HepG2 (cell line): Measurements from ENCODE around the gene HPCAL1. TPM values are rescaled to one million over a fixed set of nuclear protein-coding genes. Genes with fewer than 3 reads are reported as not detected.

Experiments
- ATAC-seq: fragments of 200-7000 bp; cut with Tn5 transposase; 3 replicates; pipeline ENCODE4 v1.9.1; 2020; ENCODE audit warnings: mild to moderate bottlenecking, moderate library complexity
- BruUV-seq: library from RNA; stranded (reverse); fragments of 400-500 nt; replicated peaks from 2 replicates; lab custom pipeline; 2021; lab: Mats Ljungman, UMichigan
- CTCF ChIA-PET: fragments of 300-600 bp; formaldehyde crosslinking; extraction: SDS; loops from one replicate; lab custom pipeline; 2021; ENCODE audit warnings: low total read pairs, inconsistent platforms, low intra/inter-chr PET ratio; lab: Yijun Ruan, JAX
- POLR2A ChIA-PET: fragments of 350-600 bp; sonication (Branson Sonifier 250); formaldehyde crosslinking; loops from one replicate; lab custom pipeline; 2020; ENCODE audit warnings: antibody characterized with exemption, inconsistent platforms; lab: Yijun Ruan, JAX
- DNase-seq: peaks from one replicate; pipeline ENCODE4 v3.0.0-alpha.2; 2015; ENCODE audit warnings: low spot score
- FAIRE-seq: peaks from 3 replicates; lab custom pipeline; 2011; peaks lifted over from hg19 to GRCh38; lab: Jason Lieb, UNC
- H2AFZ ChIP-seq: one replicate; pipeline ENCODE4 v1.6.1; 2011; ENCODE audit warnings: low read length, inconsistent platforms
- H3K27ac ChIP-seq: fragments of 300-600 bp; 3 replicates; pipeline ENCODE4 v1.8.0; 2011; ENCODE audit warnings: mixed run types, mild to moderate bottlenecking, mixed read lengths, low read length, inconsistent platforms; ENCODE audit not compliant: insufficient read depth; ENCODE audit errors: extremely low read length
- H3K27me3 ChIP-seq, 2 experiments: fragments of 200-600 bp in 1 of 2; 2 replicates in 1 of 2; 3 replicates in 1 of 2; pipeline versions ENCODE4 v1.6.0 to v1.8.0; 2011; ENCODE audit warnings: low read length in 2 of 2, mild to moderate bottlenecking in 2 of 2, moderate library complexity in 2 of 2, inconsistent platforms in 1 of 2; ENCODE audit not compliant: insufficient read depth in 2 of 2, control insufficient read depth in 1 of 2
- H3K36me3 ChIP-seq, 2 experiments: fragments of 200-600 bp in 1 of 2; replicated peaks in 1 of 2; 2 replicates in 1 of 2; 3 replicates in 1 of 2; pipeline versions ENCODE4 v1.5.1 to v1.8.0; 2011; ENCODE audit warnings: low read length in 2 of 2, inconsistent platforms in 1 of 2; ENCODE audit not compliant: insufficient read depth in 2 of 2, control insufficient read depth in 1 of 2
- H3K4me1 ChIP-seq: 2 replicates; pipeline ENCODE4 v1.5.1; 2012; ENCODE audit warnings: low read length, inconsistent platforms; ENCODE audit not compliant: insufficient read depth
- H3K4me2 ChIP-seq: 2 replicates; pipeline ENCODE4 v1.6.0; 2011; ENCODE audit warnings: low read depth, low read length, inconsistent platforms
- H3K4me3 ChIP-seq, 3 experiments: fragments of 200-600 bp in 1 of 3; sonication (generic), shearing (Covaris generic) in 1 of 3; replicated peaks in 1 of 3; 2 replicates each; pipeline ENCODE4 v1.5.1; 2011 to 2016; ENCODE audit warnings: low read length in 3 of 3, inconsistent platforms in 2 of 3, low read depth in 2 of 3, mild to moderate bottlenecking in 2 of 3, control low read depth in 1 of 3, mixed read lengths in 1 of 3; ENCODE audit not compliant: insufficient read depth in 1 of 3
- H3K79me2 ChIP-seq: one replicate; pipeline ENCODE4 v1.6.1; 2011; ENCODE audit warnings: low read length, inconsistent platforms; ENCODE audit not compliant: insufficient read depth
- H3K9ac ChIP-seq: 2 replicates; pipeline ENCODE4 v1.6.0; 2011; ENCODE audit warnings: mild to moderate bottlenecking, low read depth, low read length, inconsistent platforms; ENCODE audit not compliant: insufficient read depth
- H3K9me3 ChIP-seq: 2 replicates; pipeline ENCODE4 v1.5.1; 2012; ENCODE audit warnings: mild to moderate bottlenecking, low read length
- H4K20me1 ChIP-seq: 2 replicates; pipeline ENCODE4 v1.6.0; 2011; ENCODE audit warnings: inconsistent platforms, mild to moderate bottlenecking, low read length, moderate library complexity; ENCODE audit not compliant: insufficient read depth
- WGBS: methylation state at CpG from one replicate; pipeline ENCODE4 v1.1.6; 2017; ENCODE audit warnings: low lambda C conversion rate; 5-methylcytosine and 5-hydroxymethylcytosine counted together
- in situ Hi-C: cut with HindIII; loops from 2 replicates; pipeline ENCODE4 v1.10.0; 2017; ENCODE audit warnings: low pct_unique_long_range_greater_than_20kb; ENCODE audit not compliant: extremely low pct_ligation_motif_present
- intact Hi-C: fragments of 100-400 bp; cut with micrococcal nuclease; formaldehyde crosslinking; loops from one replicate; pipeline ENCODE4 v1.10.0; 2022; ENCODE audit not compliant: unreplicated experiment
- polyA plus RNA-seq, 8 experiments: library from polyadenylated mRNA; depleted of rRNA in 3 of 8; stranded (reverse) in 7 of 8; unstranded in 1 of 8; fragments of >200 nt; fragmentation: Illumina TruSeq in 4 of 8; extraction: Trizol in 4 of 8; gene quantifications; 2 replicates each; pipeline versions ENCODE4 v1.2.1 to v1.2.3, GENCODE V29; 2011 to 2016; ENCODE audit warnings: low read depth in 4 of 8, missing spikeins in 1 of 8, mixed read lengths in 1 of 8; ENCODE audit not compliant: insufficient read depth in 1 of 8
- total RNA-seq, 5 experiments: library from RNA; depleted of rRNA; stranded (reverse); fragments of >200 nt; fragmentation: Illumina TruSeq; extraction: Trizol; gene quantifications; 2 replicates each; pipeline ENCODE4 v1.2.3, GENCODE V29; 2016; ENCODE audit warnings: low read depth in 1 of 5
- TF ChIP-seq, protein P1 (sequence below): sonication (generic); formaldehyde crosslinking; IDR thresholded peaks from 2 replicates; pipeline ENCODE4 v1.5.1; 2020; ENCODE audit warnings: mild to moderate bottlenecking, missing genetic modification reagents, moderate library complexity
- TF ChIP-seq, protein P2 (sequence below): sonication (generic); formaldehyde crosslinking; IDR thresholded peaks from 2 replicates; pipeline ENCODE4 v1.9.0; 2022; ENCODE audit warnings: low read depth, missing genetic modification reagents

HPCAL1 gene
- total and polyA plus RNA-seq, 2 of the 13 experiments (the other 11 are each of a cell fraction or from before 2014, with no cell fraction given), result 29.5 to 29.9 TPM

DNA sequence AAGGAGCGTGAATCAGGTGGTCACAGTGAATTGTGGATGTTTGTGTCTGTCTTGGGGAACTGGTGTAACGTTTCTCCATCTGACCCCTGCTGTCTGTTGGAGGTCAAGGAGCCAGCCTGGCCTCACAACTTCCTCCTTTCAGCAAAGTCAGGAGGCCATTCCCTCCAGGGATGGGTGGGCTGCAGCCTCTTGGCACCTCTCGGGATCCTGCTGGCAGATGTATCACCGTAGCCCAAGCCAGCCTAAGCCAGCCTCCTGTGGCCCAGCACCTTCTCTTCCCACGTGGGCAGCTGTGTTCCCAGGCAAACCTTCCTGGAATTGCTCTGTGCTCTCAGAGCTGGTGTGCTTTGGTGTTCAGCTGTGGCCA lies 30.5 kb downstream of the HPCAL1 start:
- in situ Hi-C loops (no loop called here), intact Hi-C loops (no loop called here)
- H4K20me1 ChIP-seq, result peaks cover 7% of the 10 kb centered on the region; the same call in 1 of the 2 replicates
- H3K79me2 ChIP-seq, result peaks cover 39% of the 10 kb centered on the region
- H3K4me2 ChIP-seq, result no peak overlapping the region
- no peak overlapping the region for H3K9ac ChIP-seq
- WGBS, result 87% methylated on average over 5 of the region's 5 CpGs
- H3K4me3 ChIP-seq, result no peak overlapping the region
- TF ChIP-seq, protein P1, sequence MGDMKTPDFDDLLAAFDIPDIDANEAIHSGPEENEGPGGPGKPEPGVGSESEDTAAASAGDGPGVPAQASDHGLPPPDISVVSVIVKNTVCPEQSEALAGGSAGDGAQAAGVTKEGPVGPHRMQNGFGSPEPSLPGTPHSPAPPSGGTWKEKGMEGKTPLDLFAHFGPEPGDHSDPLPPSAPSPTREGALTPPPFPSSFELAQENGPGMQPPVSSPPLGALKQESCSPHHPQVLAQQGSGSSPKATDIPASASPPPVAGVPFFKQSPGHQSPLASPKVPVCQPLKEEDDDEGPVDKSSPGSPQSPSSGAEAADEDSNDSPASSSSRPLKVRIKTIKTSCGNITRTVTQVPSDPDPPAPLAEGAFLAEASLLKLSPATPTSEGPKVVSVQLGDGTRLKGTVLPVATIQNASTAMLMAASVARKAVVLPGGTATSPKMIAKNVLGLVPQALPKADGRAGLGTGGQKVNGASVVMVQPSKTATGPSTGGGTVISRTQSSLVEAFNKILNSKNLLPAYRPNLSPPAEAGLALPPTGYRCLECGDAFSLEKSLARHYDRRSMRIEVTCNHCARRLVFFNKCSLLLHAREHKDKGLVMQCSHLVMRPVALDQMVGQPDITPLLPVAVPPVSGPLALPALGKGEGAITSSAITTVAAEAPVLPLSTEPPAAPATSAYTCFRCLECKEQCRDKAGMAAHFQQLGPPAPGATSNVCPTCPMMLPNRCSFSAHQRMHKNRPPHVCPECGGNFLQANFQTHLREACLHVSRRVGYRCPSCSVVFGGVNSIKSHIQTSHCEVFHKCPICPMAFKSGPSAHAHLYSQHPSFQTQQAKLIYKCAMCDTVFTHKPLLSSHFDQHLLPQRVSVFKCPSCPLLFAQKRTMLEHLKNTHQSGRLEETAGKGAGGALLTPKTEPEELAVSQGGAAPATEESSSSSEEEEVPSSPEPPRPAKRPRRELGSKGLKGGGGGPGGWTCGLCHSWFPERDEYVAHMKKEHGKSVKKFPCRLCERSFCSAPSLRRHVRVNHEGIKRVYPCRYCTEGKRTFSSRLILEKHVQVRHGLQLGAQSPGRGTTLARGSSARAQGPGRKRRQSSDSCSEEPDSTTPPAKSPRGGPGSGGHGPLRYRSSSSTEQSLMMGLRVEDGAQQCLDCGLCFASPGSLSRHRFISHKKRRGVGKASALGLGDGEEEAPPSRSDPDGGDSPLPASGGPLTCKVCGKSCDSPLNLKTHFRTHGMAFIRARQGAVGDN, result peak; percentile 30; the same call in 1 of the 2 replicates
- TF ChIP-seq, protein P2, sequence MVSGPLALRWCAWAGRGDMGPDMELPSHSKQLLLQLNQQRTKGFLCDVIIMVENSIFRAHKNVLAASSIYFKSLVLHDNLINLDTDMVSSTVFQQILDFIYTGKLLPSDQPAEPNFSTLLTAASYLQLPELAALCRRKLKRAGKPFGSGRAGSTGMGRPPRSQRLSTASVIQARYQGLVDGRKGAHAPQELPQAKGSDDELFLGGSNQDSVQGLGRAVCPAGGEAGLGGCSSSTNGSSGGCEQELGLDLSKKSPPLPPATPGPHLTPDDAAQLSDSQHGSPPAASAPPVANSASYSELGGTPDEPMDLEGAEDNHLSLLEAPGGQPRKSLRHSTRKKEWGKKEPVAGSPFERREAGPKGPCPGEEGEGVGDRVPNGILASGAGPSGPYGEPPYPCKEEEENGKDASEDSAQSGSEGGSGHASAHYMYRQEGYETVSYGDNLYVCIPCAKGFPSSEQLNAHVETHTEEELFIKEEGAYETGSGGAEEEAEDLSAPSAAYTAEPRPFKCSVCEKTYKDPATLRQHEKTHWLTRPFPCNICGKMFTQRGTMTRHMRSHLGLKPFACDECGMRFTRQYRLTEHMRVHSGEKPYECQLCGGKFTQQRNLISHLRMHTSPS (CRISPR knock-in tag), result no peak
- H3K9me3 ChIP-seq, result peaks cover 7% of the 10 kb centered on the region; the same call in 1 of the 2 replicates
- ATAC-seq (no peak), FAIRE-seq (no peak), DNase-seq (no peak)
- peaks cover 75% of the 10 kb centered on the region for H3K4me1 ChIP-seq
- no TSS peak for BruUV-seq
- no peaks in the 10 kb centered on the region; a peak in 1 of 5 replicates for H3K27me3 ChIP-seq
- H2AFZ ChIP-seq, result no peak overlapping the region
- CTCF ChIA-PET, result no interaction called here
- H3K27ac ChIP-seq, result no peak overlapping the region
- POLR2A ChIA-PET, result no interaction called here
- peaks cover 2 to 7% of the 10 kb centered on the region in 2 experiments; a peak in 3 of 5 replicates for H3K36me3 ChIP-seq
